Esophagus mucosa (tissue), 1 donor: Measurements from ENCODE around the gene TRIM25. TPM values are rescaled to one million over a fixed set of nuclear protein-coding genes. Genes with fewer than 3 reads are reported as not detected.

Experiments
- ATAC-seq: fragments of 200-7000 bp; cut with Tn5 transposase; one replicate; pipeline ENCODE4 v1.9.1; 2020
- total RNA-seq: library from RNA; stranded (reverse); gene quantifications from one replicate; pipeline ENCODE4 v1.2.4, GENCODE V29; 2023
- donor health status: DM: yes; HTN: yes; CAD: no.

The TRIM25 gene
- total RNA-seq, 1 donor from 2014 or later, result 50.6 TPM

GRCh38 chr17:56926270-56926669, 12.4 kb upstream of the TRIM25 start:
- no peak for ATAC-seq

- ATAC-seq, result no peak
These were observed 11.2 kb upstream of the TRIM25 start for GRCh38 chr17:56925088-56925487.

GRCh38 chr17:56919717-56920116, 5.9 kb upstream of the TRIM25 start:
- ATAC-seq, result no peak

GRCh38 chr17:56918916-56919315, 5.1 kb upstream of the TRIM25 start:
- ATAC-seq, result peak; percentile 54

GRCh38 chr17:56917559-56918296, 3.9 kb upstream of the TRIM25 start:
- no peak for ATAC-seq

- no peak for ATAC-seq
These were observed 878 bp upstream of the TRIM25 start for GRCh38 chr17:56914581-56915273.

- peak; percentile 53 for ATAC-seq
These were observed 439 bp downstream of the TRIM25 start for GRCh38 chr17:56913353-56913866.

GRCh38 chr17:56913000-56913311, 893 bp downstream of the TRIM25 start:
- no peak for ATAC-seq

GRCh38 chr17:56912105-56912999, 1.5 kb downstream of the TRIM25 start:
- ATAC-seq, result no peak

GRCh38 chr17:56910509-56911235, 3.2 kb downstream of the TRIM25 start:
- no peak for ATAC-seq

- ATAC-seq, result no peak
These were observed 3.9 kb downstream of the TRIM25 start for GRCh38 chr17:56909742-56910508.

GRCh38 chr17:56908001-56908542, 5.8 kb downstream of the TRIM25 start:
- peak; percentile 87 for ATAC-seq

GRCh38 chr17:56903560-56903959, 10.3 kb downstream of the TRIM25 start:
- no peak for ATAC-seq

GRCh38 chr17:56902348-56902747, 11.5 kb downstream of the TRIM25 start:
- peak; percentile 13 for ATAC-seq

GRCh38 chr17:56899403-56899802, 14.4 kb downstream of the TRIM25 start:
- ATAC-seq, result no peak

GRCh38 chr17:56898874-56899273, 15.0 kb downstream of the TRIM25 start:
- ATAC-seq, result no peak

- no peak for ATAC-seq
These were observed 16.0 kb downstream of the TRIM25 start for GRCh38 chr17:56897646-56898424.

GRCh38 chr17:56896968-56897359, 16.9 kb downstream of the TRIM25 start:
- ATAC-seq, result no peak

GRCh38 chr17:56896217-56896967, 17.5 kb downstream of the TRIM25 start:
- ATAC-seq, result no peak
